SIG-M5 treated with dmso at 0.1 percent for 504 hours (cell line): ENCODE measurements around the gene FHOD1.

ENCODE experiments used
- DNase-seq: peaks from one replicate; lab custom pipeline; 2025; ENCODE audit not compliant: unreplicated experiment; lab: John Stamatoyannopoulos, UW

The FHOD1 gene

DNA sequence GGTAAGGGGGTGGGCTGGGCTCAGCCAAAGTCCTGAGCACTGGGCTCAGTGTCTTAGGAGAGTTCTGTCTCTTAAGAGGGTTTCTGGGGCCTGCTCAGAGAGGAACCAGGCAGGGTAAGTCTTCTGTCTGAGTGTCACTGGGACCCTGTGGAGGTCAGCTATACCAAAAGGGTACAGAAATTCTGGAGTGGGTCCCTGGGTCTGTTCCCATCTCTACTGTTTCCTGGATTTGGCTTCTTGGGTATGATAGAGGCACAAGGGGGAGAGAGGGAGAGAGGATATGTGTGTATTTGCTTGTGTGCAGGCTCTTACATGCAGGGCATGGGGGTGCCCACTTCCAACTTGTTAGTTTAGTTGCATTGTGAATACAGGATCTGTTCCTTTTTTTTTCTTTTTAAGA is 53.7 kb downstream of the FHOD1 start:
- DNase-seq, result no peak

- no peak for DNase-seq
Measured at GRCh38 chr16:67192781-67193361, 54.4 kb downstream of the FHOD1 start.

- peak; percentile 92 for DNase-seq
Measured at GRCh38 chr16:67191995-67192681, 55.1 kb downstream of the FHOD1 start, which contains the start of gene E2F4. Gene E2F4 (plus strand): TSS chr16:67192155. CDS start chr16:67192228, 73 bp downstream.

DNA sequence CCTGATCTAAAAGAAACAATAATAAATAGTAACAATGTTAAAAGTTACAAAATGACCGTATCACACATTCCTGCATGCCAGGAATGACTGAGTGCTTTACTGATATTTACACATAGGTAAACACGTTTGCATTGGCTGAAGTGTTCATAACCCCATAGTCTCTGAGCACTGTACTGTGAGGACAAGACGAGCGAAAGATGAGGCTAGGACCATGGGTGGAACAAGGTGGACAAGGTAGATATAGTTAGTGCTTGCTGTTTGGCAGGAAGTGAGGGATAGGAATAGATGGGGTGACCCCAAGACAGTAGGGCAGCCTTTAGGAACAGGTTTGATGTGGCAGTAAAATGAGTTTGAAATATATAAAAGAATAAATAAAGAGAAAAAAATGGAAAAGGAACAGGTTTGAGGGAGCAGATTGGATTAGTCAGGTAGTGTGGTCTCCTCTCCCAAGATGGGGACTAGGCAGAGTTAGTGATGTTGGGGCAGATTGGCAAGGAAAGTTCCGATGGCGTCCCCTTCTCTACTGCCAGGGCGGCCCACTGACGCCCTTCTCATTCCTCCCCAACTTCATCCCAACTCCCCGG is 55.8 kb downstream of the FHOD1 start:
- DNase-seq, result no peak

DNA sequence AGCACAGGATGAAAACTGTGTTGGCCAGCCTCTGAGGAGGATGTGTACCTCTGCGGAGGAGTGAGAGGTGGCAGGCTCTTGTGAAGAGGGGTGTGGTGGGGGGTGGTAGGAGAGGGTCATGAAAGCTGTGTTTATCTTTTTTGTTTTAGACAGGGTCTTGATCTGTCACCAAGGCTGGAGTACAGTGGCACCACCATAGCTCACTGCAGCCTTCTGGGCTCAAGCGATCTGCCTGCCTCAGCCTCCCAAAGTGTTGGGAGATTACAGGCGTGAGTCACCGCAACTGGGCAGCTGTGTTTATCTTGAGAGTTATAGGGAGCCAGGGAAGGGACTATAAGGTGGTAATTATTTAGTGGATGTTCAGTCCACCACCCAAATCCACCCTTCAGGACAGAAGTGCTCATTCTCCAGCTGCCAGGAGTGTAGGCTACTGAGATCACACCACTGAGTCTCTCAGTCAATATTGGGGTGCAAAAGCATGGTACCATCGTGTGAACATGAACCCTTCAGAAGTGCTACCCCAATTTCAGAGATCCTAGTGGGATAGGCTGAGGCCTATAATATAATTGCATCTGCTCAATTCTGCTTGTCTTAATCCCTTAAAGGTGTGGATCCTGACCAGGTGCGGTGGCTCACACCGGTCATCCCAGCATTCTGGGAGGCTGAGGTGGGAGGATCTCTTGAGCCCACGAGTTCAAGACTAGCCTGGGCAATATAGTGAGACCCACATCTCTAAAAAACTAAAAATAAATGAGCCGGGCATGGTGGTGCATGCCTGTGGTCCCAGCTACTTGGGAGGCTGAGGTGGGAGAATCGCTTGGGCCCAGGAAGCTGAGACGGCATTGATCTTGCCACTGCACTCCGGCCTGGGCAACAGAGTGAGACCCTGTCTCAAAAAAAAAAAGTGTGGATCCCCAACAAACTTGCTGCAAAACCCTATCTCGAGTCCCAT is 56.6 kb downstream of the FHOD1 start:
- no peak for DNase-seq

DNA sequence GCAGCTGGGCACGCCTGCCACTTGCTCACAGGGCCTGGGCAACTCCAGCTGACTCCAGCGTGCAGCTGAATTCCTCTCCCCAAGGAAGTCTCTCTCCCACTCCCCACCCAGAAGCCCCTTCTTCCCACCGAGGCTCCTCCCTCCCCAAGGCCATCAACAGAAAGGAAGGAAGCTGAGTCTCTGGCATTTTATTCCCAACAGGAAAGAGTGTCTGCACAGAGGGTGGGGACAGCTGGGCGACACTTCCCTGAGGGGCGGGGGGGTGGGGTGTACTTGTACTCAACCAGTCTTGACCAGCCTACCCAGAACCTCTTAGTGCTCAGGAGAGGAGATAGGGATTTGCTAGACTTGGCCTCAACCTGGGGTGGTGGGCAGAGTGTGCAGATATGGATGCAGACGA is 57.2 kb downstream of the FHOD1 start, which contains the start of gene EXOC3L1:
Gene EXOC3L1 (minus strand): TSS at position 96 of the 400 bp plus-strand sequence. CDS start 460 bp downstream, outside the sequence.
- DNase-seq, result no peak

GRCh38 chr16:67188798-67189197 is 58.5 kb downstream of the FHOD1 start:
- no peak for DNase-seq

GRCh38 chr16:67188323-67188722 is 59.0 kb downstream of the FHOD1 start:
- no peak for DNase-seq

GRCh38 chr16:67187175-67187890 is 59.9 kb downstream of the FHOD1 start:
- DNase-seq, result no peak

- no peak for DNase-seq
Measured at GRCh38 chr16:67186550-67186950, 60.7 kb downstream of the FHOD1 start.

- DNase-seq, result no peak
Measured at GRCh38 chr16:67185651-67186134, 61.6 kb downstream of the FHOD1 start.

DNA sequence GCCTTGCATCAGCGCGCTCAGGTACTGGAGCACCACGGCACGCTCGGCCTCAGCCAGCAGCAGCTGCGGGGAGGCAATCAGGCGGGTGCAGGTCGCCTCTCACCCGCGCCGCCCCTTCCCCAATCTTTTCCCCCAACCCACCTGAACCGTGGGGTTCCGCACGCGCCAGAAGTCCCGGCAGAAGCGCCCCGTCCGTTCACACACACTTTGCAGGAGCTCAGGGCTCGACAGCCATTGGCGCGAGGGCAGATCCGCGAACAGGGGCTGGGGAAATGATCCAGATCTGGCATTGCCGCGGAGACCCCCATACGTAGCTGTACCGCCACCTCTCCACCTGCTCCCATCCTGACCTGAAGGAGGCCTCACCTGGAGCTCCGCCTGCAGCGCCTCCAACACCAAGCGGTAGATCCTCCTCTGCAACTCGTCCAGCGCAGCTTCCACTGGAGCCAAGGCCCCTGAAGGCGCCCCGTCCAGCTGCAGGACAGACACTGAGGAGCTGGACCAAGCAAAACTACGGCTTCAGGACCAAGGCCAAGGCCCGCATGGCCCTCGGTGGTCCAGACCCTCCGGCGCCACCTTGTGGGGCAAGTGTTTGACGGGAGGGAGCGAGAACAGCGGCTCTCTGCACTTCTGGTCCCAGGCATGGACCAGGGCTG is 62.2 kb downstream of the FHOD1 start:
- peak; percentile 71 for DNase-seq

- DNase-seq, result no peak
Measured at GRCh38 chr16:67184453-67184994, 62.8 kb downstream of the FHOD1 start.

DNA sequence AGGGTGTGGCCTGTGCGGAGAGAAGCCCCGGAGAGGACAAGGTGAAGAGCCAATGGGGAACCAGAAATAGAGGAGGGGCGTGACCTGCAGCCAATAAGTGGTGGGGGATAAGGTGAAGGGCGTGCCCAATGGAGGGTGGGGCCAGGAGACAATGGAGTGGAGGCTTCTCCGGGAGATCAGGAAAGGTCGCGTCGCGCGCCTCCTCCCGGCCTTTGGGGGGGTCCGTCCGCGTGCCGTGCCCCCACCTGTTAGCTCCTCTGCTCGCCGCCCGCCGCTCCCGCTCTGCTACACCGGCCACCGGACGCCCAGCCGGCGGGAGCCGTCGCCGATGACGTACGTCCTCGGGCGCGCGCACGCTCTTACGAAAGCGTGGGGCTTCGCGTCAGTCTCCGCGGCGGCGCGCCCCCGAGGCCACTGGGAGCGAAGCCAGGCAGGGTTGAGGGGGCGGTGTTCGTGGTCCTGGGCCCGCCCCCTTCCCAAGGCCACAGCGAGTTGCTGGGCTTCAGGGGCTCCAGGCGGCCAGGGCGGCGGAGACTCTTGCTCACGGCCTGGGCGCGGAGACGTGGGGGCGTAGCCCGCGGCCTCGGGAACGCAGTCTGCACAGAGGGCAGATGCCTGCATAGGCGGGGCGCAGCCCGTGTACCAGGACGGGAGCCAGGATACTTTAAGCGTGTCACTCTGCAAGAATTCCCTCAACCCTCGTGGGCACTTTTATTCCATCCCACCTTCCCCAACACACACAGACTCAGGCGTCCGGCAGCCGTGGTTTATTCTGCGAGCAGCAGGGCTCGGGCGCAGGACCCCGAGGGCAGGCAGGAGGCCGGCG is 63.4 kb downstream of the FHOD1 start, which contains the start of gene MATCAP1:
Gene MATCAP1 (minus strand): TSS at position 337 of the 826 bp plus-strand sequence. CDS start 3,353 bp downstream, outside the sequence.
- peak; percentile 99 for DNase-seq

DNA sequence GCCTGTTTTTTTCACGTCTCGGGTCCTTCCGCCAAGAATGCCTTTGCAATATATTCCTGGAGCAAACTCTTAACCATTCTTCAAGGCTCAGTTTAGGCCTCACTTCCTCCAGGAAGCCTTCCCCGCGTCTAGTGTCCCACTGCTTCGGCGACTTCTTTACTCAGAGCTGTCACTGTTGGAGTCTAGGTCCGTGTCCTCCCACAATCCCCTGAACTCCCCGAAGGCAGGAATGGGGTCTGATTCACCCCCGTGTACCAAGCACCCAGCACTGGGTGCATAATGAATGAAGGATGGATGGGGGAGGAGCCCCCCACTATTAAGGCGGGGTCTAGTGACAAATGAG is 64.0 kb downstream of the FHOD1 start:
- DNase-seq, result no peak

DNA sequence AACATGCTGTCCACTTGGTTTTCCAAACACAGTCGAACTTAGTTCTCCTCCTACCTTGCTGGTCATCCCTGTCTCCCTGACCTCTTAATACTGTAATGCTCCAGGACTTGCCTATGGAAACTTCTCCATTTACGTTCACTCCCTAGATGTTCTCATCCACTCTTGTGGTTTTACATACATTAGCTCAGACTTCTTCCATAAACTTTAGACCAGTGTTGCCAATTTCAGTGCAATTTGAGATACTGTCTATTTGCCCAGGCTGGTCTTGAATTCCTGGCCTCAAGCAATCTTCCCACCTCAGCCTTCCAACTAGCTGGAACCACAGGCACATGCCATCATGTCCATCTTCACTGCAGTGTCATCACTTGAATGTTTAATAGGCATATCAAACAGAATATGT is 65.0 kb downstream of the FHOD1 start:
- DNase-seq, result no peak

DNA sequence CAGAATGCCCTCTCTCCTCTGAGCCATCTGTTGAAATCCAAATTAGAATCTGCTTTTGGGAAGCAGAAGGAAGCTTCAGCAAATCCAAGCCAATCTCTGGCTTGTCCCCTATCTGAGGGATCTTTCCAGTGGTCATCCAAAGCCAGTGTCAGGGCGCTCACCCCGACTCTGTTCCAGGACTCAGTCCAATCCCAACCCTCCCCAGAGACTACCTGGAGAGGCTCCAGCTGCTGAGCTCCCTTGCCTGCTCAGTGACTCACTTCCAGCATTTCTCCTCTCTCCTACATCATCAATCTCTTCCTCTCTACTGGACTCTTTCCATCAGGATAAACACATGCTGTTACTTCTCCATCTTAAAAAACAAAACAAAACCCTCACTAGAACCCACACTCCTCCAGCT is 65.9 kb downstream of the FHOD1 start:
- DNase-seq, result no peak

DNA sequence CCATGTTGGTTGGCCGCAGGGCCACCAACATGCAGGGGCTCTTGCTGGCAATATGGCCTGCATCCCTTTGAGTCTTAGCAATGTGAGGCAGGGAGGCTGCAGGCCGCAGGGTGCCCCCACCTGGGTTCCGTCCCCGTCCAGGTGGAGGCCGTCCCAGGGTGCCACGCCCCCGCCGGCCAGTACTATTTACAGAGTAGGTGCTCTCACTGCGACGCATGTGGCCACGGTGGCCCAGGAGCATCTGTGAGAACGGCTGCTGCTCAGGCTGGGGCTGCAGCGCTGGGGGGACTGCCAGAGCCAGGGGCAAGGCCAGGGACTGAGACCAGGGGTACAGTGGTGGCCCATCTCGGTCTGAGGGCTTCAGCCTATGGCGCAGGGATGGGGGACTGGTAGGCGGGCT is 67.1 kb downstream of the FHOD1 start:
- no peak for DNase-seq
